Cerebellar nuclear complex (tissue), 1 donor: ENCODE data around the gene TENM3.
"Not testable (repeated sequence)": the region's sequence is repeated elsewhere in the genome, so short reads cannot be mapped to it uniquely, and the experiment has no call there.

Experiments
- DNase-seq, 2 experiments: peaks; one replicate each; lab custom pipeline; 2025; lab: John Stamatoyannopoulos, UW

TENM3 gene

DNA sequence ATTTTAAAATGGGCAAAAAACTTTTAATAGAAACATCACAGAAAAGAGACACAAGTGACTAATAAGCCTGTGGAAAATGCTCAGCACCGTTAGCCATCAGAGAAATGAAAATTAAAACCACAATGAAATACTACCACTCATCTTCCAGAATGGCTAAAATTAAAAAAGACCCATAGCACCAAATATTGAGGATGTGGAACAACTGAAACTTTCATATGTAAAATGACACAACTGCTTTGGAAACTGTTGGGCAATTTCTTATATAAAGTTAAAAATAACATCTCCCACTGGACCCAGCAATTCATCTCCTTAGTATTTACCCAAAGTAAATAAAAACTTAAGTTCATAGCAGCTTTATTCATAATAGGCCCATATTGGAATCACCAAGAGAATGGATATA, 94.2 kb downstream of the TENM3 start:
- no peak for DNase-seq

DNA sequence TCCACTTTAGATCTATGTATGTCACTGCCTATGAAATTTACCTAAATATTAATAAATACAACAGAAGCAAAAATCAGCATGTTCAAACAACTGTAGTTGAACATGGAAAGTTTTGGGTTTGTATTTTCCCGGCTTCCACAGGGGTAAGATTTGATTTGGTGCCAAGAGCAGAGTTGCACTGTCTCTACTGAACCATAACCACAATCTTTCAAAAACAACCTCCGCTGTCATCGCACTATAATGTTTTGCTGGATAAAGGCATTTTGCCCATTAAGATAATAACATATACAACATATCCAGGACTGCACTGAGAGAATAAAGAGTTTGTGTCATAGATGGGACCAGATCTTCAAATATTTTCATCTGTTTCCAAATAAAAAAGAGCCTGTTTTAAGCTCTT, 94.9 kb downstream of the TENM3 start:
- no peak for DNase-seq

DNA sequence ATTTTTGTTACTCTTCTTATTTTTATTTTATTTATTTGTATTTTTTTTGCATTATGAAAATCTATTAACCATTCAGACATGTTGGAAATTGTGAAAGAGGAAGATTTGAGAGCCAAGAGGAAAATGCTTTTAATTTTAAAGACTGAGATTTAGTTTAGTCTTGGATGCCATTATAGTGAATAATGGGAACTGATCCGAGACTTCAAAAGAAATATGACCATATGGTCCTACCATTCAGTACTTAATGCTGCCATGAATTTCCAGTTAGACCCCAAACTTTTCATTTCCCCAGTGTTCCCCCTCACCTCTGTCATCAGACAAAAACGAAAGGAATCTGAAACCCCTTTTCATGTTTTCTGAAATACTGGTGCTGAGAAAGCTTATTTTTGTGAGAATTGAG, 95.5 kb downstream of the TENM3 start:
- no peak for DNase-seq

DNA sequence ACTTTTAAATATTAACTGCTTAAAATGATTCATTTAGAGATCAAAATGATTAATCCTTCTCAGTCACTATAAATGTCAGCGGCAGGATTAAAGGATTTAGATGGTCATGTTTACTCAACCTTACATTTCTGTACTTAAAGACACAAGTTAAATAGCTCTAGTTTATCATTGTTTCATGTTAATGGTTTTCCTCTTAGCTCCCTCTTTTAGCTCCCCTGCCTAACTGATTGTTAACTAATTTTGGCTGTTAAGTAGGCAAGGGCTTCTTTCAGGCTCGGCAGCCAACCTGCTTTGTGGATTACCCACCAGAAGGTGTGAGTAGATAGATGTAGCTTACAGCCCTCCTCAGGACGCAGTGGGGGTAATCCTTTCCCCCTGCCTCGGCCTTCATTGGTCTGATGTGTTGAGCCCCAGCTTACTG, 96.0 kb downstream of the TENM3 start:
- no peak for DNase-seq

DNA sequence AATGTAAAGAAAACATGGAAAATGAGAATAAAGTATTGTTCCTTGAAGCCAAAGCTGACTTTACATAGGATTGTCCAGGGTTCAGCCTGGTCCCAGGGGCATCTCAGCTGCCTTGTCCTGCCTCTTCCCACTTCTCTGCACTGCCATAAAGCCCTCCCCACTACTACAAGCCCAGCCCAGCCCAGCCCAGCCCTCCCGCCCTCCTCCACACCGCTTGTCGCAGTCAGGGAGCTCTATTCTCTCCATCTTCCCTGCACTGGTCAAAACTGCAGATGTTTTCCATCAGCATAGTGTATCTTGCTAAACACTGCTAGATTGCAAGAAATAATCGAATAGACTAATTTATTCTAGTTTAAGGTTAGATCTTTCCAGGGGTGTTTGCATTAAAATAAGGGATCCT, 100.3 kb downstream of the TENM3 start:
- DNase-seq, result no peak

GRCh38 chr4:182344968-182345367, 101.8 kb downstream of the TENM3 start:
- DNase-seq, result no peak

DNA sequence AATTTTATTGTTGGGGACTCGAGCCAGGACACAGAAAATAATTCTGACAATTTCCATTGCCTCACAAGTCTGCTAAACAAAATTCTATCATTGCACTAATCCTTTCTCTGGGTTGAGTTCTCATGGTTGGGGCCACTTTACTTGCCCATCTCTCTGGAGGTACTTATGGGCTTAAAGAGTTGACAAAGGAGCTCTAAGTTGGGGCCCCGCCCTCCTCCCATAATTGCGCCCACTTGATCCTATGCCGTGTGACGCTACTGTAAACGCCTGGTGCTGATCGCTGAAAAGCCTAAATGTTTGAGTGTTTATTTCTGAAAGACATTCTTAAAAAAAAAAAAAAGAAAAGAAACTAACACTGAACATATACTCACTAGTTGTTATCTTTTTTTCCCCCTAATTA, 103.0 kb downstream of the TENM3 start:
- DNase-seq, result no peak

- DNase-seq, result no peak
Measured at GRCh38 chr4:182346675-182347375, 103.6 kb downstream of the TENM3 start.

GRCh38 chr4:182348779-182349326, 105.7 kb downstream of the TENM3 start:
- DNase-seq, result no peak

DNA sequence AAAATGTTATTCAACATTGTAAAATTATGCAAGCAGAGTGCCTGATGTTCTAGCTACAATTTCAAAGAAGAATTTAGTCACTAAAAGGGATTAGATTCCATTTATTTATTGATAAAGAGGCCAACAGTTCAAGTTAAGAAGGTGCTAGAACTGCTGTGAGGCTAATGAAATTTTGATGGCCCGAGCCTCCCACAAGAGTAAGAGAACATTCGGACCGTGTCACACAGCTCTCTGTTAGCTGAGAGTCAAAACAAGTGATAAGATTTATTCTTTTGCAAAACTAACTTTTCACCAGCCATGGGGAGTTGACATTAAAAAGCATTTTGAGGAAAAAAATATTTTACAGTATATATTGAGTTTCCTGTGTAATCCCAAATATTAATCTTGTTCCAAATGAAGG, 106.8 kb downstream of the TENM3 start:
- DNase-seq, result no peak

DNA sequence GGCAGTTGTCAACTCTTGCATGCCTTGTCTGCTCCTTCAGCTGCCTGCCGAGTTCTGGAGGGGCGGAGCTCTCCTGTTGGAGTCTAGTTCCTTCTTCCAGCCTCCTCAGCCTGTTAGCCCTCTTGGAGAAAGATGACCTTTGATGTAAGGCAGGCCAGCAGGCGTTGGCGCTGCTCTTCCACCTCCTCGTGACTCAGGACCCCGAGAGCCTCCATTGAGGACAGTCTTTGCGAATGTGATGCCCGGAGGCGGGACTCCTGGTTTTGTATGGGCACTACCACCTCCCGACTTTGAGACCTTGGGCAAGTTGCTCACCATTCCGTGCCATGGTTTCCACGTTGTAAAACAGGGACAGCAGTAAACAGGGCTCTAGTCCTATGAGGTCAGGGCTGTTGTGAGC, 108.3 kb downstream of the TENM3 start:
- no peak for DNase-seq

DNA sequence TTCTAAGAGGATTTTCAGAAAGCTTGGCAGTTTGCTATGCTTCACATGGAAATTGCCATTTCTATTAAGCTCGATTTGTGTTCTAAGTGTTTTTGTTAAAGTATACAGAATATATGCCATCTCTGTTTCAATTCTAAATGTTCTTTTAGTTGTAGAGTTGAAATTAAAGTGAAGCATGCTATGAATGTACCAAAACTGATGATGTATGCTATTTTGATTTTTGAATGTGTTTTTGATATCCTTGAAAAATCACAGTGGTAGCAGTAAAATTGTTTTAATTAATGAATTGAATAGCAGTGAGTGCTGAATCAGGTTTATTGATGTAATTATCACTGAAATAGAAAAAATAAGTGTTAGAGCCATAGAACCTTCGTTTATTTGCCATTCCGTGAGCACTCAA, 110.9 kb downstream of the TENM3 start:
- no peak for DNase-seq

DNA sequence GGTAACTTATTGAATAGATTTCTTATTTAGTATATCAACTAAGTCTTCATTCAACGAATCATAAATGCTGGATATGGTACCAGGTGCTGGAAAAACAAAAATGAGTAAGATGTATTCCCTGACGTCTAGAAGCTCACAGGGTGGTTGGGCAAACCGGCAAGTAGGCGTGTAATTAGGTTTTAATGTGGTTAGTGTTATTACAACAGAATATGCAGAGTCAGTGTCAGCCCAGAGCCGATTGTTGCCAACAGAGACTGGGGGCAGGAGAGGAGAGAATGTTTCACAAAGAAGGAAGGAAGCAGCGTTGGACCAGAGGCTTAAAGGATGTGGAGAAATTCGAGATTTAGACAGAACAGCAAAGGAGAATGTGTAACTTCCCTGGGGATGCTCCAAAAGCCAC, 111.7 kb downstream of the TENM3 start:
- DNase-seq, result no peak

GRCh38 chr4:182367153-182367552, 124.0 kb downstream of the TENM3 start:
- DNase-seq, result no peak

DNA sequence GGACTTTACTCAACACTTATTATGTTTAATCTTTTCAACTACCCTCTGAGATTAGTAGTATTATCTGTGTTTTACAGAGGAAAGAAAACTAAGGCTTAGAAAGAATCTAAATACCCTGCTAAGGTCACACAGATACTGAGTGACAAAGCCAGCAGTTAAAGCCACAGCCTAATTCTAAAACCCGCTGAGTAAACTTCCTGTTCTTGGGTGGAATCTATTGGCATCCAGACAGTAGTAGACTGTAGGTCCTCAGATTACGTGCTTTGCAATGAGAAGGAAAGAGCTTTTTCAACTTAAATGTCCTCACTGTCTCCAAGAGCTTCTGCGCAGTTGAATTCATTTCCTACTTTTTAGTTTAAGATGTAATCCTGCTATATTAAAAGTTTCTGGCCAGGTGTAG, 126.0 kb downstream of the TENM3 start:
- no peak for DNase-seq

DNA sequence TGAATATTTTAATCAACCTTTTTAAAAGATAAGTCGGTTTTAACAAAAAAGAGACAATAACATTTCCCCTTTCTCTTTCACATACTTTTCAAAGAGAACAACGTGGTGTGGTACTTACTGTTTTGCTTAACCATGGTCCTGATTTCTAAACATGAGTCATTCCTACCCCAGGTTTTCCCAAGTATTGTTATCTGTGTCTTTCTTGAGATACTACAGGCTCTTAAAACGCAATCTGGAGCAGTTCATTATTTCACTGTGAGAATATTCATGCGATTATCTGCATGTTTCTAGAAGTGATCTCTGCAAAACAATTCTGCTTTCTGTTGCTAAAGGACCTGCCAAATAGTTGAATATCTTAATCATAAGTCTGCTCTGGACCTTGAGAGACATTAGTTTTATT, 127.3 kb downstream of the TENM3 start:
- DNase-seq, result no peak

DNA sequence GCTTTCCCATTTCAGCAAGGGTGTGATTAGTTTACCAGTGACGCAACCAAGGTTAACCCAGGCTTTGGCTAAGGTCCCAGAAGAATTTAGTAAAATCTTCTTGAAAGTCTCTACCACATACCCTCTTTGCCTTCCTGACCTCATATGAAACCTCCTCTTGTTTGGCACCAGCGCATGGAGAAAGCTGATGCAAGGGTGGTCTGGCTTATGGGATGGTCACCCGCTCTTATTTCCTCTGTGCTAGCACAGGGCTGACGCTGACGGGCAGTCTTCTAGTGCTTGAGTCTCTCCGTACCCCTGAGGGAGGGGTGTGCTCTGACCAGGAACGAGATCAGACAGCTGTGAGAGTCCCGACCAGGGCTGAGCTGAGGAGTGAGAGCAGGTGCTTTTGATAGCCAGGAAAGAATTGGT, 137.6 kb downstream of the TENM3 start:
- no peak for DNase-seq

DNA sequence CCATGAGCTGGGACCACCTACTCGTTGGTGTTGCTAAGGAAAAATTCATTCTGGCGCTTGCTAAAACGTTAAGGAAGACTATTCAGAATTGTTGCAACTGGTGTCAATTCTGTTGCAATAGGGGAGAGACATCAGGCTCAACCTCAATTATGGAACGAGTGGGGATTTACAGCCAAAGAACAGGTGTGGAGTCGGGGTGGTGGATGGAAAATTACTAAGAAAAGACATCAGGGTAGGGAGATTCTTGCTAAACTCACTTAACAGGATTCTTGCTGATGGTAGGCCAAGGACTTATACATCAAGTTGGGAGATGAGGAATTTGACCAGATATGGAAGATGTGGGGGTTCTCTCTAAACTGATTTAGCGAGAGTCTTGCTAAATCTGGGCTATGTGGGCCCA, 139.7 kb downstream of the TENM3 start:
- no peak for DNase-seq

DNA sequence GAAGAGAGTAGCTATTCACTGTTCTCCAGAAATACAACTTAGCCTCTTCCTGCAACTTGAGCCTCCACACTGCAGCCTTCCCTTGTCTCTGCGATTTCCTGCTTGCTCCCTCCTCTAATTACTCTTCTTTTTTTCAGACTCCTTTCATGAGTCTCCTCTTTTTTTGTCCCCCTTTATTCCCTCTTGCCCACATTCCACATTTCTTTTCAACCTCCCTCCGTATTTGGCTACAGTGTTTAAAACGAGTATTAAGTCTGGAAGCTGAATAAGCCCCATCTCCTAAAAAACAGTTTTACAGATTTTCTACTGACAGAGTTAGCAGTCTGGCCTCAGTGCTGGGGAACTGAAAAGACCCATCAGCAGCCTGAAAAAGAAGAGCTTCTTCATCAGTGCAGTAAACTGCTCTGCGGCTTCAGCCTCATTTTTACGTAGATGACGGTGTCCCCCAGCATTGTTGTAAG, 141.5 kb downstream of the TENM3 start:
- DNase-seq, result no peak

DNA sequence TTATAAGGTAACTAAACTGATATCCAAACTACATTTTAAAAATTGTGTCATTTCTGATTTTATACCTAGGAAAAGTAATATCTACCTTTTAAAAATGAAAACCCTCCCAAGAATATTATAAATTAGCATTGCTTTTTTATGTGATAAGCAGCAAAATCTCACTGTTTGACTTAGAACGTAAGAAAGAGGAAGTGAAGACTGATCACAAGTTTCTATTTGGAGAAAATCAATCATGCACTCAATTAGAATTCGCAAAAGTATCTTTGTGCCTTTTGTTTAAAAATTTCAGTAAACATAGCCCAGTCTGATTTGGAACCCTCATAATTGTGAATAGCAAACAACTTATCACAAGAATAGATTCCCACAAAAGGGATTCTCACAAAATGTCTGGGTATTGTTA, 142.7 kb downstream of the TENM3 start:
- DNase-seq, result no peak

DNA sequence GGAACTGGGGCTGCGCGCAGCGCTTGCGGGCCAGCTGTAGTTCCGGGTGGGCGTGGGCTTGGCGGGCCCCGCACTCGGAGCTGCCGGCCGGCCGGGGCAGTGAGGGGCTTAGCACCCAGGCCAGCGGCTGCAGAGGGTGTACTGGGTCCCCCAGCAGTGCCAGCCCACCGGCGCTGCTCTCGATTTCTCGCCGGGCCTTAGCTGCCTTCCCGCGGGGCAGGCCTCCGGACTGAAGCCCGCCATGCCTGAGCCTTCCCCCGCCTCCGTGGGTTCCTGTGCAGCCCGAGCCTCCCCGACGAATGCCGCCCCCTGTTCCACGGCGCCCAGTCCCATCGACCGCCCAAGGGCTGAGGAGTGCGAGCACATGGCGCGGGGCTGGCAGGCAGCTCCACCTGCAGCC, 143.4 kb downstream of the TENM3 start:
- not testable (repeated sequence) for DNase-seq

DNA sequence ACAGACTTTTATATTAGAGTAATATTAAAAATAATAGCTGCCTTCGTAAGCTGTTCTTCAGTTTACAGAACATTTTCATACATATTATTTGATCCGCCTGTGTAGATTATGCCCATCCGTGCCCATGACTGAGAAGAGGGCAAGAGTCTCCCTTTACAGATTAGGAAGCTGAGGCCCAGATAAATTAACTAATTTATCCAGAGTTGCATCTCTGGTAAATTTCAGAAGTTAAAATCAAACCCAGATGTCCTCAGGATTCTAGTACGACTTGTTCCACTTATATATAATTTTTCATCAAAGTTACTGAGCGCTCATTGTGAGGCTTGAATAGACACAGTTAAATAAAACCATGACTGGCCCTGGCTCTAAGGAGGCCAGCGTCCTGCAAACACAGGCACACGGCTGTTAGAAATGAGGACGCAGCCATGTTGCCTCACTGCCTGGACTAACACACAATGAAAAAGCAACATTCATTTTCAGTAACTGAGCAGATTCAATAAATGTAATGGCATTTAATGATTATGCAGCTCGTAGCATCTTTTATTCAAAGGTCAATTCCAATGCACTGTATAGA, 148.0 kb downstream of the TENM3 start:
- no peak for DNase-seq

DNA sequence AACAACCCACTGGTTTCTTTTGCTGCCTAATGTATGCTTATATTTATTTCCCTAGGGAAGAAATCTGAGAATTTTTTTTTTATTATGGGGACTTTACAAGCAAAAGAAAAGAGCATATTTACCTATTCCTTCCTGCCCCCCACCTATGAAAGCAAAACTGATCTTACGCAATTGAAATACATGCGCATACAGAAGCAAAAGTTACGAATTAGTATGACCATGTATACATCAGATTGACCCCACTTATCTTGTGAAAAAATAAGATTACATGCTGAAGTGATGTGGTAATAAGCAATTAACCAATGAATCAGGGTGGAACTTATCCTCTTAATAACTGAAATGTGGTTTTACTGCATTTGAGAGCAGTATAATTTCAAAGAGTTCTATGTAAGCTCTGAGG, 151.0 kb downstream of the TENM3 start:
- DNase-seq, result no peak

DNA sequence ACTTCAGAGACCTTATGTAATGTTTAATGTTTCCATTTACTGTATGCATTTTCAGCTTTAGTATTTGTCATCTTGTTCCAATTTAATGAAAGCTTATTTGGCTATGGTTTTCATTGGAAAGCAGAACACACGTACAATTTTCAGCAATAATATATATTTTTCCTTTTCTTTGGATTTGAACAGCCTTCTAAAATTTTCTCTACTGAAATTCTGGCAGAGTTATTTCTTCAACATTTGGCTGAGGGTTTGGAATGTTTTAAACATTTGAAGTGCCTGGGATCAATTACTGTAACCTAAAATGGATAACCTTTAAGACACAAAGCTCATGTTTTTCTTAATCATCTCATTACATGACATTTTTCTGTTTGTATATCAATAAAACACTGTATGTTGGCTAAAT, 156.9 kb downstream of the TENM3 start:
- no peak for DNase-seq
